ENCODE results near the gene ANAPC2.
A peak's percentile ranks its signal among the peaks of the same experiment; 100 is the strongest.

The ANAPC2 gene

DNA sequence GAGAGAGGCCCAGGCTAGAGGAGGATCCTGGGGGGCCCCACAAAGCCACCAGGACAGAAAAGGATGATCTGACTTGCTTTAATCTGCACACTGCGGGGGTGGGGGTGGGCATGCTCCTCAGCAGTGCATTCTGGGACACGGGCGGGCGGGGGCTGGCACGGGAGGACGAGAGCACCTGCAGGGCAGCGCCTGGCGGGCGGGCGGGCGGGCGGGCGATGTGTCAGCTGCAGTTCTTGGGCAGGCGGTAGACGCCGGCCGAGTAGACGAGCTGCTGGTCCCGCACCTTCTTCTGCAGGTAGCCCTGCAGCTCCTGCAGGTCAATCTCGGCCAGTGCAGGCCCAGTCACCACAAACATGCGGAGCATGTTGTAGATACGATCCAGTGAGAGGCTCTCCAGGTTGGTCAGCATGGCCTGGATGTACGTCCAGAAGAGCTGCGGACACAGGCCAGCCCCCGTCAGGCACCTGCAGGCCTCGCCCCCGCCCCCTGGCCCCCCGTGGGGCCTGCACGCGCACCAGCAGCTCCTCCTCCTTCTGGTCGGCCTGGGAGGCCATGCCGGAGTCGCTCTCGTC, 13.6 kb downstream of the ANAPC2 start:
- Histone ChIP-seq H3K4me3 (no peak overlapping the region), H3K27ac (no peak overlapping the region)
- DNase-seq (ENCODE audit: low spot score), result no peak
- TF ChIP-seq, protein P1, sequence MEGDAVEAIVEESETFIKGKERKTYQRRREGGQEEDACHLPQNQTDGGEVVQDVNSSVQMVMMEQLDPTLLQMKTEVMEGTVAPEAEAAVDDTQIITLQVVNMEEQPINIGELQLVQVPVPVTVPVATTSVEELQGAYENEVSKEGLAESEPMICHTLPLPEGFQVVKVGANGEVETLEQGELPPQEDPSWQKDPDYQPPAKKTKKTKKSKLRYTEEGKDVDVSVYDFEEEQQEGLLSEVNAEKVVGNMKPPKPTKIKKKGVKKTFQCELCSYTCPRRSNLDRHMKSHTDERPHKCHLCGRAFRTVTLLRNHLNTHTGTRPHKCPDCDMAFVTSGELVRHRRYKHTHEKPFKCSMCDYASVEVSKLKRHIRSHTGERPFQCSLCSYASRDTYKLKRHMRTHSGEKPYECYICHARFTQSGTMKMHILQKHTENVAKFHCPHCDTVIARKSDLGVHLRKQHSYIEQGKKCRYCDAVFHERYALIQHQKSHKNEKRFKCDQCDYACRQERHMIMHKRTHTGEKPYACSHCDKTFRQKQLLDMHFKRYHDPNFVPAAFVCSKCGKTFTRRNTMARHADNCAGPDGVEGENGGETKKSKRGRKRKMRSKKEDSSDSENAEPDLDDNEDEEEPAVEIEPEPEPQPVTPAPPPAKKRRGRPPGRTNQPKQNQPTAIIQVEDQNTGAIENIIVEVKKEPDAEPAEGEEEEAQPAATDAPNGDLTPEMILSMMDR (IDR thresholded peaks at IDR 0.05), result no peak

DNA sequence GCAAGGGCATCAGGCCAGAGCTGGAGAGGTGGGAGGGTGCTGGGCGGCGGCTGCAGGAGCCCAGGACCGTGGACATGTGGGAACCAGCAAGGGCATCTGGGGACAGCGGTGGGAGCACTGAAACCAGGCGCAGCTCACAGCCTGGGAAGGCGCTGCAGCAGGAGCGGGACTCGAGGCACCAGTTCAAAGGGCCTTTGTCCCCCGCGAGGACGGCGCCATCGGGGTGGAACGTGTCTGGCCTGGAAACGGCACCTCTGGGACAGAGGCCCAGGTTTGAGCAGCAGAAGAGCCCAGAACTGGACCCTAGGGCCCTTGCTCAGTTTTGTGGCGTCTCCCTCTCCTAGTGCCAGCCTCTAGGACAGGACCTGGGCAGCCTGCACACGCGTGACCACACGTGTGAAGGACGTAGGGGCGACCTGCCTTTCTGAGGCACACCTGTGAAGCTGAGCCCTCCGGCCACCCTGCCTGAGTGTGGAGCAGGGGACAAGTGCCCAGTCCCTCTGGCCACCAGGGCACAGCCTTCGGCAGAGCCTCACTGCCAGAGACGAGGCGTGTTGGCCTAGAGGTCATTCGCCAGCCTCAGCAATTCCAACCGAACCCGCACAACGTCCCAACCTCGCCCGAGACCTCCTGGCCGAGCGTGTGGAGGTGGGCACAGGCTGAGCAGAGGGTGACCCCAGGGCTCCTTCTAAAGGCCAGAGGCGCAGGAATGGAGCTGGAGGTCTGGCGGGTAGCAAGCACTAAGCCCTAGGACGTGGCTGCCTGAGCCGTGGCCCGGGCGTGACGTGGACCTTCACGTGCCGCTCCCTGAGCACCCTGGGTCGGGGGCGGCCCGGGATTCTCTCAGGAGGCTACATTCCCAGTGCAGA, 14.3 kb downstream of the ANAPC2 start:
- Histone ChIP-seq H3K27ac (no peak overlapping the region), H3K4me3 (no peak overlapping the region)
- TF ChIP-seq, protein P1 (IDR thresholded peaks at IDR 0.05), result no peak
- no peak for DNase-seq (ENCODE audit: low spot score)

DNA sequence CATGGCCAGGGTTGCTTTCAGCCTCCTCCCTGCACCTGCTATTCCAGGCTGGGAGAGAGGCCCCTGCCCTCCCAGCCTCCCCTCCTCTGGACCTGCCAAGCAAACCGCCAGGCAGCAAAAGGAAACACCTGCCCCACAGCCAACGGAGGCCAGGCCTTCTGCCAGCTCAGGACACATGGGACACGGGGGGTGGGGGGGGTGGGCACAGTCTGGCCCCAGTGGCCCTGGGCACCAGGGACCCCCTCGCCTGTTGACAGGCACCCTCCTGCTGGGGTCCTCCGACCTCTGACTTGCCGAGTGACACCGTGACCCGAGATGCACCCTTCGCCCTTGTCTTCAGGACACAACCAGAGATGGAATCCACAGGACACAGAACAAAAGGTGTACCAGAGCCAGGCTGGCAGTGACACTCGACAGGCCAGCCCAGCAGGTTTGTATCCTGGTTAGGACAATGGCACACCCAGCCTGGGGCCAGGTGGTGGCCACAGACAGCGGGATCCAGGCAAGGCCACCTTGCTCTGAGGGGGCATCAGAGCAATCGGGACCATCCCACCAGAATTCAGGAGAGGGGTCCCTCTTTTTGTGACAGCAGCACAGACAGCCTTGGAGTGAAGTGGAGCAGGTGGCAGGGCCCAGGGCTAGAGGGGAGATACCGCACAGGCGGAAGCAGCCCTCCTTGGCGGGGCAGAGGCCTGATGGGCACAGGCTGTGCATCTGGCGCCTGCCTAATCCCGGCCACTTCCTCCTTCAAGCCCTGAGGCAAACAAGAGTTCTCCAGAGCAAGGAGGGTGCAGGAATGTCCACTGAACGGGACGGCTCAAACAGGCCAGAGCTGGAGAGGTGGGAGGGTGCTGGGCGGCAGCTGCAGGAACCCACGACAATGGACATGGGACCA, 15.2 kb downstream of the ANAPC2 start:
- H3K27ac ChIP-seq, result no peak overlapping the region
- DNase-seq (ENCODE audit: low spot score), result no peak
- TF ChIP-seq, protein P1 (IDR thresholded peaks at IDR 0.05), result no peak
- no peak overlapping the region for H3K4me3 ChIP-seq

DNA sequence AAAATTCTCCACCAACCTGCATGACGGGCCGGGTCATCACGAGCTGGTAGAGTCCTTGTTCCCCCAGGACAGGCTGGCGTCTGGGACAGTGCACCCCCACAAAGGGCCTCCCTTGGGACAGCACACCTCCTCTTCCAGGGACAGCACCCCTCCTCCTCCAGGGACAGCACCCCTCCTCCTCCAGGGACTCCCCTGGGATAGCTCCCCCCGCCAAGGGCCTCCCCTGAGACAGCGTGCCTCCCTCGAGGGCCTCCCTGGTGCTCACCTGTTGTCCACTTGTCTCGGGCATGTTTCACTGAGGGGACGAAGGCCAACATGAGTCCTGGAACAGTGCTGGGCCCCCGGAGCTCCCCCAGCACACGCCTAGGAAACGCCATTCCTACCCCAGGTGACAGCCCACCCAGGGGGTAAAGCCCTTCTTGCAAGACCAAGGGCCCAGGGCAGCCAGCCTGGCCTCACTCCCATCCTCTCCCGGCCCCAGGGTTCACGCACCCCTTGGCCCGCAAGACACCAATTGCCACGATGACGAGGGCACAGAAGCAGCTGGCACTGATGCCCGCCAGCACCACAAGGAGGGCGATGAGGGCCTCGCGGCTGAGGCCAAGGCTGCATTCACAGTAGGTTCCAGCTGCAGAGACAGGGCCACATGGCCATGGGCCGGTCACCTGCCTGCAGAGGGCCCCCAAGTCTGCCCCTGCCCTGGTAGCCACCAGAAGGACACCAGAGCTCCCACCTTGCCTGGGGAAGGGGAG, 17.0 kb downstream of the ANAPC2 start:
- Histone ChIP-seq H3K4me3 (no peak overlapping the region), H3K27ac (no peak overlapping the region)
- no peak for DNase-seq (ENCODE audit: low spot score)
- TF ChIP-seq, protein P1 (IDR thresholded peaks at IDR 0.05), result no peak

DNA sequence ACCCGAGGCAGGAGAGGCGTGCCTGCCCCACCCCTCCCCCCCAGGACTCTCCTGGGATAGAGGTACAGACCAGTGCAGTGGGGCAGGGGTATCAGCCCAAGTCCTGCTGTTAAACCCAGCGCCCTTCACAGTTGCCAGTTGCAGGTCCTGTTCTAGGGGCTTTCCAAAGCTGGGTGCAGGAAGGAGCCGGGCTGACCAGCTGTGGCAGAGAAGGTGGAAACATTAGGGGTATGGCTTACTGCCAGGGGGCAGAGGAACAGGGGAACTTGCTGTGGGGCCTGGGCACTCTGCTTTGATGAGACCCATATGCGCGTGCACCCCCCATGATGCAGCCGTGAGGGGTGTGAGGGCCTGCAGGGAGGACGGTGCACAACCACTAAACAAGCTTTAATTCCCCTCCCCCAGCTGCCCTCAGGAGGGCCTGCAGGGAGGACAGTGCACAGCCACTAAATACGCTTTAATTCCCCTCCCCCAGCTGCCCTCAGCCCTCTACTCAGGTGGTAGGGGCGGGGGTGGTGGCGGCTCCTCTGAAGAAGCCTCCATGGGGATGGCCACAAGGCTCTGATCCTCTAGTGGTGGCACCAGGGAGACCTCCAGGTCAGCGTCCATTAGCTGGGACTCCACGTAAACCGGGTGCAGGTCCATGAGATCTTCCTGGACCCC, 17.7 kb downstream of the ANAPC2 start:
- no peak for DNase-seq (ENCODE audit: low spot score)
- TF ChIP-seq, protein P1 (IDR thresholded peaks at IDR 0.05), result no peak
- no peak overlapping the region for H3K27ac ChIP-seq
- H3K4me3 ChIP-seq, result no peak overlapping the region

GRCh38 chr9:137169896-137170358, 18.4 kb downstream of the ANAPC2 start, which contains the start of gene LRRC26:
TSS of gene LRRC26 (minus strand) at chr9:137170051. CDS start at chr9:137169943, 108 bp downstream.
- DNase-seq (ENCODE audit: low spot score), result no peak
- Histone ChIP-seq H3K27ac (no peak within 1 kb of the TSS), H3K4me3 (peak within 1 kb of the TSS; percentile 67)
- TF ChIP-seq, protein P1 (IDR thresholded peaks at IDR 0.05), result no peak
